Left cardiac atrium (tissue), 4 donors: Measurements from ENCODE around the gene NPC2. TPM values are rescaled to one million over a fixed set of nuclear protein-coding genes. Genes with fewer than 3 reads are reported as not detected.

Source experiments
- ATAC-seq, 2 donors: fragments of 200-7000 bp; cut with Tn5 transposase; one replicate each; pipeline ENCODE4 v1.9.1; 2020; ENCODE audit warnings: mild to moderate bottlenecking in 2 of 2, moderate library complexity in 2 of 2
- DNase-seq: peaks from one replicate; pipeline ENCODE4 v3.0.0-alpha.2; 2020
- intact Hi-C, 2 donors: fragments of 100-400 bp; cut with DNase I; formaldehyde crosslinking; loops; one replicate each; pipeline versions ENCODE4 v1.14.1 to v1.15.1; 2022 to 2023
- total RNA-seq, 2 donors: library from RNA; stranded (reverse); fragmentation: NEBNext Ultra II Directional; extraction: Animal tissue kit (Norgen Biotek cat#: 25700); gene quantifications; one replicate each; pipeline ENCODE4 v1.2.1, GENCODE V29; 2021
- donor health status: DM: no; HTN: yes; CAD: no.
- donor health status: DM: no; HTN: yes; CAD: no; lungs with severe emphysema.
- donor health status: DM: yes; HTN: yes; CAD: no.
- donor health status: Dilated cardiomyopathy.

NPC2 gene
- total RNA-seq, 2 donors from 2014 or later: 156 to 157 TPM

- DNase-seq (no peak), ATAC-seq (no peak)
- intact Hi-C loops: no loop called here
Measured at GRCh38 chr14:74444866-74445265, 48.2 kb downstream of the NPC2 start.

- DNase-seq: no peak
- ATAC-seq: no peak
- intact Hi-C loops: no loop called here
Measured at GRCh38 chr14:74442757-74443156, 50.3 kb downstream of the NPC2 start.

- intact Hi-C loops: no loop called here
- ATAC-seq (no peak), DNase-seq (no peak)
Measured at GRCh38 chr14:74441113-74441512, 52.0 kb downstream of the NPC2 start.

- intact Hi-C loops: no loop called here
- no peak for ATAC-seq
- DNase-seq: no peak
Measured at GRCh38 chr14:74438351-74438915, 54.7 kb downstream of the NPC2 start.

- intact Hi-C loops: no loop called here
- no peak for ATAC-seq
- no peak for DNase-seq
Measured at GRCh38 chr14:74437496-74438053, 55.5 kb downstream of the NPC2 start.

GRCh38 chr14:74434294-74434693 is 58.8 kb downstream of the NPC2 start:
- DNase-seq (no peak), ATAC-seq (no peak)
- intact Hi-C loops: no loop called here

GRCh38 chr14:74429991-74430390 is 63.1 kb downstream of the NPC2 start:
- DNase-seq (no peak), ATAC-seq (no peak)
- intact Hi-C loops: no loop called here

Other genes starting within 250 kb of the NPC2 start
- gene ABCD4, start 190.4 kb downstream of the NPC2 start, total RNA-seq: 10 to 100 TPM; 22.5 to 26.8 TPM
- not detected for gene VRTN, start 144.8 kb downstream of the NPC2 start, total RNA-seq
- under 1 TPM in 1 of 2 donors, not detected in 1; 0.24 TPM for gene SYNDIG1L, start 67.1 kb downstream of the NPC2 start, total RNA-seq
- gene ISCA2, start 460 bp upstream of the NPC2 start, total RNA-seq: 10 to 100 TPM; 34.1 to 39.1 TPM
- gene LTBP2, start 118.9 kb upstream of the NPC2 start, total RNA-seq: 10 to 100 TPM; 25.4 to 43.3 TPM
- gene AREL1, start 219.8 kb upstream of the NPC2 start, total RNA-seq: 10 to 100 TPM; 18.4 to 25.2 TPM
- 10 to 100 TPM; 29.6 to 37.9 TPM for gene FCF1, start 219.8 kb upstream of the NPC2 start, total RNA-seq